Tibial nerve (tissue), 4 donors: Measurements from ENCODE around the gene VAT1L. TPM values are rescaled to one million over a fixed set of nuclear protein-coding genes. Genes with fewer than 3 reads are reported as not detected.

ENCODE experiments used
- DNase-seq, 2 donors: peaks; one replicate each; pipeline ENCODE4 v3.0.0-alpha.2; 2019; ENCODE audit warnings: low spot score in 2 of 2
- H3K27ac ChIP-seq, 4 donors: fragments of 200-600 bp; sonication (generic) in 3 of 4; one replicate each; pipeline ENCODE4 v1.5.1; 2017 to 2019; ENCODE audit warnings: mild to moderate bottlenecking in 1 of 4
- H3K27me3 ChIP-seq, 2 donors: fragments of 200-600 bp; sonication (generic) in 1 of 2; one replicate each; pipeline versions ENCODE4 v1.5.1 to v1.6.0; 2017 to 2019
- H3K36me3 ChIP-seq, 3 donors: fragments of 200-600 bp; sonication (generic); one replicate each; pipeline ENCODE4 v1.5.1; 2018 to 2019
- H3K4me1 ChIP-seq, 4 donors: fragments of 200-600 bp; sonication (generic) in 3 of 4; one replicate each; pipeline ENCODE4 v1.5.1; 2017 to 2019
- H3K4me3 ChIP-seq, 4 donors: fragments of 200-600 bp; sonication (generic) in 3 of 4; one replicate each; pipeline ENCODE4 v1.5.1; 2017 to 2019; ENCODE audit warnings: mild to moderate bottlenecking in 1 of 4, moderate library complexity in 1 of 4
- H3K9me3 ChIP-seq, 4 donors: fragments of 200-600 bp; sonication (generic) in 3 of 4; one replicate each; pipeline ENCODE4 v1.5.1; 2017 to 2019
- CTCF ChIP-seq, 5 experiments: fragments of 200-600 bp in 3 of 5; fragments of 450-650 bp in 2 of 5; sonication (generic) in 3 of 5; IDR thresholded peaks; one replicate each; pipeline ENCODE4 v1.5.1; 2016 to 2019; ENCODE audit warnings: antibody characterized with exemption in 5 of 5, mild to moderate bottlenecking in 3 of 5, moderate library complexity in 2 of 5
- EP300 ChIP-seq, 2 donors: sonication (generic); formaldehyde crosslinking; IDR thresholded peaks; one replicate each; pipeline ENCODE4 v1.6.1; 2017; ENCODE audit warnings: antibody characterized with exemption in 2 of 2, mild to moderate bottlenecking in 1 of 2
- POLR2A ChIP-seq, 2 donors: fragments of 450-650 bp; IDR thresholded peaks; one replicate each; pipeline ENCODE4 v1.6.1; 2017; ENCODE audit warnings: antibody characterized with exemption in 2 of 2, mild to moderate bottlenecking in 2 of 2, moderate library complexity in 2 of 2
- WGBS, 2 donors: methylation state at CpG; one replicate each; pipeline ENCODE4 v1.1.5; 2018; 5-methylcytosine and 5-hydroxymethylcytosine counted together
- total RNA-seq, 4 donors: library from RNA; depleted of rRNA; stranded (reverse); fragments of >200 nt; gene quantifications; one replicate each; pipeline ENCODE4 v1.1.0, GENCODE V29; 2016

The VAT1L gene
- total RNA-seq, 4 donors from 2014 or later: 7.2 to 21.6 (median 19.5) TPM

- Histone ChIP-seq H3K27ac (peak overlapping the region in 1 of 4 donors; percentile 65), H3K4me1 (no peaks in the 10 kb centered on the region), H3K36me3 (no peaks in the 10 kb centered on the region), H3K4me3 (no peak overlapping the region), H3K9me3 (no peaks in the 10 kb centered on the region), H3K27me3 (no peaks in the 10 kb centered on the region)
- TF ChIP-seq EP300 (IDR thresholded peaks at IDR 0.05) (no peak), CTCF (IDR thresholded peaks at IDR 0.05) (no peak), POLR2A (IDR thresholded peaks at IDR 0.05) (no peak)
- 62 to 66% methylated on average over 5 of the region's 5 CpGs for WGBS, 2 donors
- DNase-seq: no peak
These were observed 64.8 kb downstream of the VAT1L start for GRCh38 chr16:77853161-77853560.

GRCh38 chr16:77856438-77857160 is 68.2 kb downstream of the VAT1L start:
- Histone ChIP-seq H3K27ac (no peak overlapping the region), H3K9me3 (no peaks in the 10 kb centered on the region), H3K27me3 (no peaks in the 10 kb centered on the region), H3K4me1 (no peaks in the 10 kb centered on the region), H3K4me3 (no peak overlapping the region), H3K36me3 (no peaks in the 10 kb centered on the region)
- TF ChIP-seq CTCF (IDR thresholded peaks at IDR 0.05): no peak
- TF ChIP-seq EP300 (IDR thresholded peaks at IDR 0.05): no peak
- no peak for TF ChIP-seq POLR2A (IDR thresholded peaks at IDR 0.05)
- DNase-seq: no peak
- 72% methylated on average over 11 of the region's 11 CpGs for WGBS, 2 donors

DNA sequence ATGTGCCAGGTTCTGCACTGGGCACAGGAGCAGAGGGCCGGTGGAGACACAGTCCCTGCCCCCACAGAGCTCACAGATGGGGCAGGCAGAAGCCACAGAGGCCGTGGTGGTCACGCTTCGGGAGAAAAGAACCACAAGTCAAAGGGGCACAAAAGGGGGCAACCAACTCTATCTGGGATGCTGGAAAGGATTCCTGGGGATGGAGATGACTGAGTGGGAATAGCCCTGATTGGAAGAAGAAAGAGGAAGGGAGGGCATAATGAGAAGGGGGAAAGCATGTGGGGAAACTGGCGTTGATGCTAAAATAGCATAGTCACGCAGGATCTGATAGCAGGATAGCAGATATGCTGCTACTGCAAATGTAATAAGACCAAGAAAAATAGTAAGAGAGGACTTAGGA is 69.7 kb downstream of the VAT1L start:
- TF ChIP-seq POLR2A (IDR thresholded peaks at IDR 0.05) (no peak), CTCF (IDR thresholded peaks at IDR 0.05) (no peak)
- WGBS, 2 donors: 83 to 86% methylated on average over 6 of the region's 6 CpGs
- DNase-seq: no peak
- H3K4me3 ChIP-seq: no peak overlapping the region
- no peak overlapping the region for H3K27ac ChIP-seq
- H3K27me3 ChIP-seq: no peaks in the 10 kb centered on the region
- H3K4me1 ChIP-seq: no peaks in the 10 kb centered on the region
- no peaks in the 10 kb centered on the region for H3K9me3 ChIP-seq
- no peaks in the 10 kb centered on the region for H3K36me3 ChIP-seq

- Histone ChIP-seq H3K36me3 (no peaks in the 10 kb centered on the region), H3K27me3 (no peaks in the 10 kb centered on the region), H3K4me1 (no peaks in the 10 kb centered on the region), H3K27ac (no peak overlapping the region), H3K9me3 (no peaks in the 10 kb centered on the region), H3K4me3 (no peak overlapping the region)
- no peak for DNase-seq
- 91 to 94% methylated on average over 11 of the region's 11 CpGs for WGBS, 2 donors
- TF ChIP-seq CTCF (IDR thresholded peaks at IDR 0.05) (no peak), POLR2A (IDR thresholded peaks at IDR 0.05) (no peak), EP300 (IDR thresholded peaks at IDR 0.05) (no peak)
These were observed 71.3 kb downstream of the VAT1L start for GRCh38 chr16:77859493-77860232.

DNA sequence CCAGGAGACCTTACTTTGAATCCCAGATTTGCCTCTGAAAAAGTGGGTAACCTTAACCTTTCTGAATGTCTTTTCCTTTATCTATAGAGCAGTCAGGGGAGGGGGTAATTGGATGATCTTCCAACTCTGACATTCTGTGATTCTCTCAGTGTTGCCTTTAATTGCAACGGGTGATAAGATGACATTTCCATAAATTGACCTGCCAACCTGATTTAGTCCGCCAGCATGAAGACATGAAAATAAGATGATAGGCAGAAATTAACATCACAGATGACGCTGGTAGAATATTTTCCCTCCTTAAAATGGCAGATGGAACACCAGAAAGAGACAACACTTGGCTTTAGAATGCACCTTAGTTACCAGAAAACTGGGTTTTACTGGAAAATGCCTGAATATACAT is 72.6 kb downstream of the VAT1L start:
- 88 to 91% methylated on average over 3 of the region's 3 CpGs for WGBS, 2 donors
- no peaks in the 10 kb centered on the region for H3K36me3 ChIP-seq
- peaks cover 0 to 6% (median 0%) of the 10 kb centered on the region in 4 donors for H3K4me1 ChIP-seq
- no peak overlapping the region for H3K27ac ChIP-seq
- TF ChIP-seq POLR2A (IDR thresholded peaks at IDR 0.05) (no peak), CTCF (IDR thresholded peaks at IDR 0.05) (no peak), EP300 (IDR thresholded peaks at IDR 0.05) (no peak)
- H3K4me3 ChIP-seq: no peak overlapping the region
- no peak for DNase-seq
- H3K27me3 ChIP-seq: no peaks in the 10 kb centered on the region
- no peaks in the 10 kb centered on the region for H3K9me3 ChIP-seq
